Measurements from ENCODE around the gene SUPT7L. TPM values are rescaled to one million over a fixed set of nuclear protein-coding genes. Genes with fewer than 3 reads are reported as not detected.
"Not testable (repeated sequence)": the region's sequence is repeated elsewhere in the genome, so short reads cannot be mapped to it uniquely, and the experiment has no call there.

Gene SUPT7L
- total RNA-seq, 1 donor from 2014 or later: 42.6 TPM

DNA sequence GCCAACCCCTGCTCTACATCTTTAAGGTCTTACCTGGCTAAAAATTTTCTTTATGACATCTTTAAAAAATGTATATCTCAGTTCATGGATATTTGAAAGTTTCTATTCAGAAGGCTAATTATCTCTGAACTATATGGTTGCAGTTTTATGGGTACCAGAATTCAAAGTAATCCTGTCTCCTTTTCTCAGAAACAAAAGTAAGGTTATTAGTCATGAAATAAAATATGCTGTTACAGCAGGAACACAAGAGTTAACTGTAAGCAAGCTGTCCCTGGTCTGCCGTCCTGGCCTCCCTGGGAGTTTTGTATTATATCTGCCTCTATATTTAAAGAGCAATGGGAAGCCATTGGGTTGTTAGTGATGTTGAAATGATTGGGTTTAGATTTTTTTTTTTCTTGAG lies 34.2 kb upstream of the SUPT7L start:
- no peak overlapping the region for H3K27ac Mint-ChIP-seq
- DNase-seq (ENCODE audit: low spot score in 2 of 2, unreplicated experiment in 2 of 2): no peak
- peaks cover 11% of the 10 kb centered on the region for H3K4me1 Mint-ChIP-seq
- no peak overlapping the region for H3K4me3 Mint-ChIP-seq
- H3K36me3 Mint-ChIP-seq: peaks cover 11% of the 10 kb centered on the region
- TF ChIP-seq, protein P1, sequence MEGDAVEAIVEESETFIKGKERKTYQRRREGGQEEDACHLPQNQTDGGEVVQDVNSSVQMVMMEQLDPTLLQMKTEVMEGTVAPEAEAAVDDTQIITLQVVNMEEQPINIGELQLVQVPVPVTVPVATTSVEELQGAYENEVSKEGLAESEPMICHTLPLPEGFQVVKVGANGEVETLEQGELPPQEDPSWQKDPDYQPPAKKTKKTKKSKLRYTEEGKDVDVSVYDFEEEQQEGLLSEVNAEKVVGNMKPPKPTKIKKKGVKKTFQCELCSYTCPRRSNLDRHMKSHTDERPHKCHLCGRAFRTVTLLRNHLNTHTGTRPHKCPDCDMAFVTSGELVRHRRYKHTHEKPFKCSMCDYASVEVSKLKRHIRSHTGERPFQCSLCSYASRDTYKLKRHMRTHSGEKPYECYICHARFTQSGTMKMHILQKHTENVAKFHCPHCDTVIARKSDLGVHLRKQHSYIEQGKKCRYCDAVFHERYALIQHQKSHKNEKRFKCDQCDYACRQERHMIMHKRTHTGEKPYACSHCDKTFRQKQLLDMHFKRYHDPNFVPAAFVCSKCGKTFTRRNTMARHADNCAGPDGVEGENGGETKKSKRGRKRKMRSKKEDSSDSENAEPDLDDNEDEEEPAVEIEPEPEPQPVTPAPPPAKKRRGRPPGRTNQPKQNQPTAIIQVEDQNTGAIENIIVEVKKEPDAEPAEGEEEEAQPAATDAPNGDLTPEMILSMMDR (IDR thresholded peaks at IDR 0.05; ENCODE audit: unreplicated experiment): no peak
- no peaks in the 10 kb centered on the region for H3K27me3 Mint-ChIP-seq (ENCODE audit: low read depth)
- no peaks in the 10 kb centered on the region for H3K9me3 Mint-ChIP-seq

DNA sequence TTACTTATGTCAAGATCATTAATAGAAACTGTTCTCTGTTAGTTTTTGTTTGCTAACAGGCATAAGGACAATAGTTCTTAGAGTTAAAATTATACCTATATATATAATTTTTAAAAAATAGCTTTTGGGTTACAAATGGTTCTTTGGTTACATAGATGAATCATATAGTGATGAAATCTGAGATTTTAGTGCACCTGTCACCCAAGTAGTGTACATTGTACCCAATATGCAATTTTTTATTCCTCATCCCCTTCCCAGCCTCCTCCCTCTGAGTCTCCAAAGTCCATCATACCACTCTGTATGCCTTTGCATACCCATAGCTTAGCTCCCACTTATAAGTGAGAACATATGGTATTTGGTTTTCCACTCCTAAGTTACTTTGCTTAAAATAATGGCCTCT lies 26.6 kb upstream of the SUPT7L start:
- no peak overlapping the region for H3K4me3 Mint-ChIP-seq
- H3K27ac Mint-ChIP-seq: no peak overlapping the region
- H3K36me3 Mint-ChIP-seq: peaks cover 22% of the 10 kb centered on the region
- H3K27me3 Mint-ChIP-seq (ENCODE audit: low read depth): no peaks in the 10 kb centered on the region
- no peaks in the 10 kb centered on the region for H3K4me1 Mint-ChIP-seq
- TF ChIP-seq, protein P1 (IDR thresholded peaks at IDR 0.05; ENCODE audit: unreplicated experiment): no peak
- H3K9me3 Mint-ChIP-seq: no peaks in the 10 kb centered on the region
- DNase-seq (ENCODE audit: low spot score in 2 of 2, unreplicated experiment in 2 of 2): no peak

DNA sequence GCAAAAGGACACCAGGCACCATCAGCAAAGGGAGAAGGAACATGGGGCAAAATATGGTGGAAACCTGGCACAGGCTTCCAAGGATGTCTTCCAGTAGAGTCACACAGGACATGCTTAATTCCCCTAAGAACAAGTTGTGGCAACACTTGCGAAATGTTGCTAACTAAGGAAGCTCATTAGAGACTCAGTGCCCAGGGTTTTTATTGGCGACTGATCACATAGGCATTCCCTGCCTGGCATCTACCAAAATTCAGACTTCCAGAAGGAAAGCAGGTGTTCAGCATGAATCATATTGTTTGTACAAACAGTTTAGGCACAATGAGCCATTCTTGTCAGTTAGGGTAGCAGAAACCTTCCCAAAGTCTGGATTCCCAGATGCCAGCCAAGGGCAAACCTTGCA lies 26.0 kb upstream of the SUPT7L start:
- no peak overlapping the region for H3K4me3 Mint-ChIP-seq
- no peaks in the 10 kb centered on the region for H3K27me3 Mint-ChIP-seq (ENCODE audit: low read depth)
- peaks cover 26% of the 10 kb centered on the region for H3K36me3 Mint-ChIP-seq
- TF ChIP-seq, protein P1 (IDR thresholded peaks at IDR 0.05; ENCODE audit: unreplicated experiment): no peak
- H3K27ac Mint-ChIP-seq: no peak overlapping the region
- H3K4me1 Mint-ChIP-seq: no peaks in the 10 kb centered on the region
- H3K9me3 Mint-ChIP-seq: no peaks in the 10 kb centered on the region
- DNase-seq (ENCODE audit: low spot score in 2 of 2, unreplicated experiment in 2 of 2): no peak

DNA sequence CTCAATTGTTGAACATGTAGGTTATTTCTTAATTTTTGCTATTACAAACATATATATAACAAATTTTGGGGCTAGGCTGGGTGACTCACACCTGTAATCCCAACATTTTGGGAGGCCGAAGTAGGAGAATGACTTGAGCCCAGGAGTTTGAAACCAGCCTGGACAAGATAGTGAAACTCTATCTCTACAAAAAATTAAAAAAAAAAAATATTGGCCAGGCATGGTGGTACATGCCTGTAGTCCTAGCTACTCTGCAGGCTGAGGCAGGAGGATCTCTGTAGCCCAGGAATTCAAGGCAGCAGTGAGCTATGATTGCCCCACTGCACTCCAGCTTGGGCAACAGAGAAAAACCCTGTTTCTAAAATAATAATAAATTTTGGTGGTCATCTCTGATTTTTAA lies 23.8 kb upstream of the SUPT7L start:
- Mint-ChIP-seq H3K4me3 (no peak overlapping the region), H3K27ac (no peak overlapping the region), H3K36me3 (peaks cover 20% of the 10 kb centered on the region), H3K9me3 (no peaks in the 10 kb centered on the region), H3K4me1 (no peaks in the 10 kb centered on the region), H3K27me3 (ENCODE audit: low read depth) (no peaks in the 10 kb centered on the region)
- no peak for DNase-seq (ENCODE audit: low spot score in 2 of 2, unreplicated experiment in 2 of 2)
- TF ChIP-seq, protein P1 (IDR thresholded peaks at IDR 0.05; ENCODE audit: unreplicated experiment): no peak

DNA sequence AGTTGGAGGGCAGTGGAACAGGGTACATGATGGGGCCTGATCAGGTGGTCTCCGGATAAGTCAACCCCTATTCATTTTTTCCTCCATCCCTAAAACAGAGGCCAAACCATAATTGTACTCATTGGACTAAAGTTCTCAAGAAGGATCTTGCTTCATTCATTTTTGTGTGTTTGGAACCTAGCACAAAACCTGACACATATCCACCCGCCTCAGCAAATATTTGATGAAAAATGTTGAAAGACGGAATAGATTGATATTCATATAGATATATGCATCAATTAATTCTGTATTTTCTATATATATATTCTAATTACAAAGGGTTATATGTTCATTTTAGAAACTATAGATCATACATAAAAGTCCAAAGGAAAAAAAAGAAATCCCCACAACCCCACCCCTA lies 22.2 kb upstream of the SUPT7L start:
- no peaks in the 10 kb centered on the region for H3K9me3 Mint-ChIP-seq
- no peak for DNase-seq (ENCODE audit: low spot score in 2 of 2, unreplicated experiment in 2 of 2)
- no peak overlapping the region for H3K4me3 Mint-ChIP-seq
- no peaks in the 10 kb centered on the region for H3K4me1 Mint-ChIP-seq
- no peak overlapping the region for H3K27ac Mint-ChIP-seq
- TF ChIP-seq, protein P1 (IDR thresholded peaks at IDR 0.05; ENCODE audit: unreplicated experiment): no peak
- H3K27me3 Mint-ChIP-seq (ENCODE audit: low read depth): no peaks in the 10 kb centered on the region
- peaks cover 21% of the 10 kb centered on the region for H3K36me3 Mint-ChIP-seq

DNA sequence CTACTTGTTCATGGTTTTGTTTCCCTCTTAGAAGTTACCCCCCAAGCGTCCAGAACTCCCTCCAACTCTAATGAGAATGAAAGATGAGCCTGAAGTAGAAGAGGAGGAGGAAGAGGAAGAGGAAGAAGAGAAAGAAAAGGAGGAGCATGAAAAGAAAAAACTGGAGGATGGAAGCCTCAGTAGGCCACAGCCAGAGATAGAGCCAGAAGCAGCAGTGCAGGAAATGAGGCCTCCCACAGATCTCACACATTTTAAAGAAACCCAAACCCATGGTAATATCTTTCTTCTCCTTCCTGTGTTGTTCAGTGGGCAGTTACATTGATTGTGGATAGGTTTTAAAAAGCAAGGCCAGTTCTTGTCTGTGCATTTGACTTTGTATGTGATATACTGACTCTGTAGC lies 21.6 kb upstream of the SUPT7L start:
- not testable (repeated sequence) for DNase-seq (ENCODE audit: low spot score in 2 of 2, unreplicated experiment in 2 of 2); H3K4me1 Mint-ChIP-seq; H3K9me3 Mint-ChIP-seq; H3K27ac Mint-ChIP-seq; H3K27me3 Mint-ChIP-seq (ENCODE audit: low read depth); H3K4me3 Mint-ChIP-seq
- peaks cover 21% of the 10 kb centered on the region for H3K36me3 Mint-ChIP-seq
